ENCODE results near the gene BRSK2. TPM values are rescaled to one million over a fixed set of nuclear protein-coding genes. Genes with fewer than 3 reads are reported as not detected.

BRSK2 gene
- total and polyA plus RNA-seq, 9 of the 15 experiments (the other 6 are each of a cell fraction or from before 2014, with no cell fraction given): 0.06 to 0.52 (median 0.18) TPM; not detected in 5

DNA sequence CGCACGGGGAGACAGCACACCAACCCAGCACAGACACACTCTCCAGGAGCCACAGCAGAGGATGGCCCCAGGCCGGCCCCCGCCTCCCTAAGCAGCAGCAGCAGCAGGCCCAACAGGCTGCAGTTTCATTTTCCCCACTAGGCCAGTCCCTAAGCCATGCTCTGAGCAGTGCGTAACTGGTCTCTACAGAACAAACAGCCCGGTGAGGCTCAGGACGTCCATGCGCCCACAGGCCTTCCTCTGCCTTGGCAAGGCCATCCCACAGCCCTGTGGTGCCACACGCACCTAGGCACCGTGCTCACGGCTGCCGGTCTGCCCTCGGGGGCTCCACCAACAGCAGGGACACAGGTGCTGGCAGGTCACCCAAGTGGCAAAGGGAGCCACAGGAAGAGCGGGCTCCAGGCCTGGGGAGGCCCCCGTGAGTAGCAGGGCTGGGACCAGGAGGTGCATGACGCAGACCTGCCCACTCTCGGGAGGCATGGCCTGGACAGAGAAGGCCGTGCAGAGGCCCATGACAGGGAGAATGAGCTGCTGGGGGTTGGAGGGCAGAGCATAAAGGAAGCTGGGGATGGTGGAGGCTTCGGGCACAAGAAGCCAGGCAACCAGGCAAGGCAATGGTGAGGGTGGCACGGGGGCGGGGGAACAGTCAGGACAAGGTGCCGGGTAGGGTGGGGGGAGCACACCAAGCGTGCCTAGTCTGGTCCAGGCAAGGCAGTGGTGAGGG lies 98.3 kb downstream of the BRSK2 start (continued):
- no peak for TF ChIP-seq TSHZ1 (CRISPR knock-in tag; IDR thresholded peaks at IDR 0.05)
- no peak for TF ChIP-seq BRD9 (IDR thresholded peaks at IDR 0.05; ENCODE audit: low read depth, partially characterized antibody)

- Histone ChIP-seq H3K4me1 (replicated peaks in 1 of 2; ENCODE audit: control insufficient read depth in 2 of 2, insufficient read depth in 2 of 2, low read length in 2 of 2) (peaks cover 0 to 46% of the 10 kb centered on the region in 2 experiments; a peak in 2 of 5 replicates), H3K27ac (ENCODE audit: extremely low read depth, low read depth, low read length) (no peak overlapping the region), H3K9ac (ENCODE audit: insufficient read depth in 1 of 2, low read depth in 2 of 2, low read length in 2 of 2) (no peak overlapping the region), H3K4me2 (ENCODE audit: insufficient read depth, low read length) (no peak overlapping the region), H3K9me3 (replicated peaks; ENCODE audit: control insufficient read depth, insufficient read depth, low read depth, low read length) (no peaks in the 10 kb centered on the region), H3K9me1 (ENCODE audit: control insufficient read depth, insufficient read depth, low read length) (no peaks in the 10 kb centered on the region), H3K36me3 (ENCODE audit: control insufficient read depth, insufficient read depth, low read length) (no peaks in the 10 kb centered on the region), H3K4me3 (no peak overlapping the region), H3K79me2 (ENCODE audit: control insufficient read depth, insufficient read depth, low read length) (peaks cover 3% of the 10 kb centered on the region), H3K27me3 (ENCODE audit: control insufficient read depth in 2 of 2, insufficient read depth in 2 of 2, low read length in 2 of 2) (no peaks in the 10 kb centered on the region), H2AFZ (ENCODE audit: low read depth, low read length) (no peak overlapping the region), H4K20me1 (replicated peaks; ENCODE audit: control insufficient read depth, insufficient read depth, low read length) (peaks cover 51% of the 10 kb centered on the region)
- POLR2A ChIA-PET: interaction anchor here (0.6 kb wide), 1 partner anchor 41 kb away, joined by 3 read pairs; no protein-coding TSS in a partner anchor
- intact Hi-C loops (cut with micrococcal nuclease) (no loop called here), in situ Hi-C loops (cut with MboI) (no loop called here)
- CTCF ChIA-PET (ENCODE audit: low intra/inter-chr PET ratio): interaction anchor here (0.6 kb wide), 1 partner anchor 510 kb away, joined by 4 read pairs; no protein-coding TSS in a partner anchor
- DNase-seq (ENCODE audit: extremely low read depth in 1 of 4, low spot score in 3 of 4) (no peak), FAIRE-seq (no peak), ATAC-seq (no peak)
- no TSS peak for BruUV-seq (replicated peaks)
- no peak for TF ChIP-seq ELF2 (CRISPR knock-in tag; IDR thresholded peaks at IDR 0.05)
- no peak for TF ChIP-seq LCOR (CRISPR knock-in tag; IDR thresholded peaks at IDR 0.05)
- TF ChIP-seq RBM14 (IDR thresholded peaks at IDR 0.05; ENCODE audit: borderline replicate concordance, insufficient read depth, low read depth, low read length): no peak
- no peak for TF ChIP-seq PURB (CRISPR knock-in tag; IDR thresholded peaks at IDR 0.05; ENCODE audit: low read depth)
- no peak for TF ChIP-seq ZNF23 (CRISPR knock-in tag; IDR thresholded peaks at IDR 0.05)
- no peak for TF ChIP-seq JUN (IDR thresholded peaks at IDR 0.05; ENCODE audit: borderline replicate concordance, low read depth, low read length)
- no peak for TF ChIP-seq JUN (CRISPR knock-in tag; IDR thresholded peaks at IDR 0.05; ENCODE audit: borderline replicate concordance)
- 64% methylated on average over 14 of the region's 20 CpGs for WGBS (ENCODE audit: insufficient coverage, low coverage, missing lambda C conversion rate)
Measured at GRCh38 chr11:1488575-1489180, 98.9 kb downstream of the BRSK2 start.

Measured in K562 (cell line).